GM21576 (cell line): Measurements from ENCODE around the gene MATN1.

Experiments used
- ATAC-seq: cut with Tn5 transposase; IDR thresholded peaks from one replicate; pipeline ENCODE4 v1.9.1; 2021; ENCODE audit warnings: mild to moderate bottlenecking, moderate library complexity; ENCODE audit not compliant: unreplicated experiment

Gene MATN1

GRCh38 chr1:30758121-30758688 lies 34.8 kb upstream of the MATN1 start:
- no peak for ATAC-seq

GRCh38 chr1:30757352-30758120 lies 34.2 kb upstream of the MATN1 start, which contains the start of gene LAPTM5:
Gene LAPTM5 (minus strand): TSS chr1:30757774. CDS start chr1:30757745, 29 bp downstream.
- no peak for ATAC-seq

- no peak for ATAC-seq
These were observed 33.4 kb upstream of the MATN1 start for GRCh38 chr1:30756545-30757351.

- no peak for ATAC-seq
These were observed 32.8 kb upstream of the MATN1 start for GRCh38 chr1:30756206-30756544.

GRCh38 chr1:30755746-30756145 lies 32.4 kb upstream of the MATN1 start:
- no peak for ATAC-seq

GRCh38 chr1:30755334-30755733 lies 31.9 kb upstream of the MATN1 start:
- no peak for ATAC-seq

- peak; percentile 42 for ATAC-seq
These were observed 31.3 kb upstream of the MATN1 start for GRCh38 chr1:30754684-30755171.

GRCh38 chr1:30753660-30754123 lies 30.3 kb upstream of the MATN1 start:
- ATAC-seq: no peak

- no peak for ATAC-seq
These were observed 29.7 kb upstream of the MATN1 start for GRCh38 chr1:30753118-30753517.

- no peak for ATAC-seq
These were observed 29.2 kb upstream of the MATN1 start for GRCh38 chr1:30752651-30752908.

- ATAC-seq: no peak
These were observed 28.7 kb upstream of the MATN1 start for GRCh38 chr1:30751830-30752650.

- ATAC-seq: no peak
These were observed 27.4 kb upstream of the MATN1 start for GRCh38 chr1:30750731-30751291.

GRCh38 chr1:30749691-30750583 lies 26.6 kb upstream of the MATN1 start:
- ATAC-seq: no peak

- ATAC-seq: no peak
These were observed 25.5 kb upstream of the MATN1 start for GRCh38 chr1:30748699-30749401.

- ATAC-seq: no peak
These were observed 24.8 kb upstream of the MATN1 start for GRCh38 chr1:30748098-30748698.

GRCh38 chr1:30747033-30748008 lies 23.9 kb upstream of the MATN1 start:
- ATAC-seq: no peak

- ATAC-seq: no peak
These were observed 23.0 kb upstream of the MATN1 start for GRCh38 chr1:30746212-30747032.
